ACC112 (cell line): ENCODE measurements around the gene SPATA25.
"Not testable (repeated sequence)": the region's sequence is repeated elsewhere in the genome, so short reads cannot be mapped to it uniquely, and the experiment has no call there.

Experiments used
- H2AFZ ChIP-seq: fragments of 200-600 bp; sonication (generic); one replicate; pipeline ENCODE4 v1.6.0; 2017; ENCODE audit warnings: antibody characterized with exemption, low read length; ENCODE audit not compliant: unreplicated experiment
- H3K27ac ChIP-seq: fragments of 200-600 bp; sonication (generic); 2 replicates; pipeline ENCODE4 v1.5.1; 2014; ENCODE audit warnings: low read depth, mild to moderate bottlenecking, antibody characterized with exemption, low read length, moderate library complexity
- H3K27me3 ChIP-seq: fragments of 200-600 bp; sonication (generic); 2 replicates; pipeline ENCODE4 v1.6.1; 2014; ENCODE audit warnings: mild to moderate bottlenecking, antibody characterized with exemption, low read length, moderate library complexity, mixed read lengths; ENCODE audit not compliant: insufficient read depth
- H3K36me3 ChIP-seq: fragments of 200-600 bp; sonication (generic); 2 replicates; pipeline ENCODE4 v1.6.1; 2016; ENCODE audit warnings: mild to moderate bottlenecking, antibody characterized with exemption, low read length, moderate library complexity, mixed read lengths; ENCODE audit not compliant: insufficient read depth
- H3K4me1 ChIP-seq: fragments of 200-600 bp; sonication (generic); one replicate; pipeline ENCODE4 v1.6.1; 2016; ENCODE audit warnings: low read length, mixed read lengths; ENCODE audit not compliant: insufficient read depth, unreplicated experiment, control insufficient read depth
- H3K4me3 ChIP-seq: fragments of 200-600 bp; sonication (generic); 2 replicates; pipeline ENCODE4 v1.5.1; 2014; ENCODE audit warnings: mild to moderate bottlenecking, low read depth, low read length
- H3K79me2 ChIP-seq: fragments of 200-600 bp; sonication (generic); one replicate; pipeline ENCODE4 v1.6.0; 2016; ENCODE audit warnings: low read length; ENCODE audit not compliant: control insufficient read depth, unreplicated experiment, insufficient read depth

The SPATA25 gene, protein sequence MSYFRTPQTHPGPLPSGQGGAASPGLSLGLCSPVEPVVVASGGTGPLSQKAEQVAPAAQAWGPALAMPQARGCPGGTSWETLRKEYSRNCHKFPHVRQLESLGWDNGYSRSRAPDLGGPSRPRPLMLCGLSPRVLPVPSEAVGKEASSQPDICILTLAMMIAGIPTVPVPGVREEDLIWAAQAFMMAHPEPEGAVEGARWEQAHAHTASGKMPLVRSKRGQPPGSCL

DNA sequence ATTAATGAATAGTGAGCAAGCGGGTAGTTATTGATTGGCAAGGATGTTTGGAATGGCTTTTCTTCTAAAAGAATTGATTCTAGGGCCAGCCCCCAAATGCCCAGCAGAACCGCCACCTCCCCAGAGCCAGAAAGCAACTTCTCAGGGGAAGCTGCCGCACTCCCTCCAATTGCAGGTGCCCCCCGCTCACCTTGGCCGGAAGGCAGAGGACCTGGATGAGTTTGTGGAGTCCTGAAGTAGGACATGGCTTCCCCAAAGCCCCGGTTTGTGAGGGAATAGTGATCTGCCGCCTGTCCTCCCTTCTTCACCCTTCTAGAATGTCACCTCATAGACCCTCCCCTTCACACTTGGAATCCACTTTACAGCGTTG, at the start of gene SPATA25:
Gene SPATA25 (minus strand): TSS at position 277 of the 370 bp plus-strand sequence. CDS start 32 bp downstream, at position 245.
- Histone ChIP-seq H3K27ac (no peak within 1 kb of the TSS), H3K36me3 (peaks cover 8% of the 10 kb centered on the region; the same call in 1 of the 2 replicates), H3K4me1 (peaks cover 14% of the 10 kb centered on the region), H3K4me3 (no peak within 1 kb of the TSS), H3K79me2 (peaks cover 8% of the 10 kb centered on the region), H2AFZ (no peak within 1 kb of the TSS), H3K27me3 (no peaks in the 10 kb centered on the region)

DNA sequence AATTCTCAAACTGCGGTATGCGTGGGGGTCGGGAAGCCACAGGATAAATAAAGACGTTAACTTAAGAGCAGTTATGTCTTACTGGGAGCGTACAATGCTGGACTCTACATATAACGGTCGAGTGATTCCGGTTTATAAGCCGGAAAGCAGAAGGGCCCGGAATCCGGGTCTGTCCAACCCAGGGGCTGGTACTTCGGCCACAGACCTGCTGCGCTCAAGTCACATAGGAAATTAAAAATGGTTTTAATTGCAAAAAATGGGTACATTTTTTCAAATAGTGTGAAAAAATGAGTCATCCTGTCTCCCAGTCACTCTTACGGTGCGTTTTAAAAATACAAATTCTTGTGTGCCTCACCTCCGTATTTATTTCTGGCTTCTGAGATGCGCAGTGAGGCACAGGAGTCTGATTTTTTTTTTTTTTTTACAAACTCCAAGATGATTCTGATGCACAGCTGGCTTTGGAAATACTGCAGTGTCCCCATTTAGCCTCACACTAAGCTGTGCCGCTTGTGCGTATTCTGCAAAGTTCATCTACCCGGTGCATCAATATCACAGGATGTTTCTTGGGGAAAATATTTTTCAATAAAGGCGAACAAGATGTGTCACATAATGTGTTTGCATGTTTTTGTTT, 48.1 kb upstream of the SPATA25 start:
- H3K27ac ChIP-seq: peak overlapping the region; percentile 75
- H3K27me3 ChIP-seq: no peaks in the 10 kb centered on the region
- peaks cover 12% of the 10 kb centered on the region; the same call in 1 of the 2 replicates for H3K36me3 ChIP-seq
- peak overlapping the region; percentile 49 for H2AFZ ChIP-seq
- H3K4me3 ChIP-seq: peak overlapping the region; percentile 87
- peaks cover 16% of the 10 kb centered on the region for H3K4me1 ChIP-seq
- H3K79me2 ChIP-seq: peaks cover 26% of the 10 kb centered on the region

- Histone ChIP-seq H2AFZ (peak within 1 kb of the TSS; percentile 49), H3K79me2 (peaks cover 26% of the 10 kb centered on the region), H3K4me1 (peaks cover 16% of the 10 kb centered on the region), H3K27ac (peak within 1 kb of the TSS; percentile 97), H3K36me3 (peaks cover 12% of the 10 kb centered on the region; the same call in 1 of the 2 replicates), H3K27me3 (no peaks in the 10 kb centered on the region), H3K4me3 (peak within 1 kb of the TSS; percentile 87)
These were observed 47.4 kb upstream of the SPATA25 start, which contains the start of gene PCIF1 for GRCh38 chr20:45934586-45935415. Gene PCIF1, plus strand, starts transcription at chr20:45934683. Its CDS starts 4,317 bp downstream, at chr20:45939000.

DNA sequence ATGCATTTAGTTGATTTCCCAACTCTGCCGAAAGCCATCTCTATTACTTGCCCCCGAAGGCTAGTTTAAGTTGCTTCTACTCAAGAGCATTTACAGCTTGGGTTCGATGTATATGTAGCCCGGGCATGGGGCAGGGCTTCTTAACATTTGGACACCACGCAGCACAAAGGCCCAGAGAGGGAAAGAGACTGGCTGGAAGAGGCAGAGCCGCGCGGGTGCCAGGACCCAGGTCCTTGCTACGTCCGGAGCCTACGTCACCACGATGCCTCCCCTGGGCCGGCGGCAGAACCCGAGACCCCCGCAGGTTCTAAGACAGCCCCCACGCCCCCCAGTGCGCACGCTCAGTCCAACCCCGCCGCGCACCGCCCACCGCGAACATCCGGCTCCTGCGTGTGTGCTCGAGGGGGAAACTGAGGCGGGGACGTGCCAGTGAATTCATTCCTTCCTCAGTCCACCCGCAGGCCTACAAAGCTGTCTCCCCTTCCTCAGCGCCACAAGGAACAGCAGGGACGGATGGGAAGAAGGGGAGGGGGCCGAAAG, 46.7 kb upstream of the SPATA25 start:
- Histone ChIP-seq H3K4me1 (peaks cover 16% of the 10 kb centered on the region), H3K36me3 (peaks cover 9% of the 10 kb centered on the region; the same call in 1 of the 2 replicates), H3K27me3 (no peaks in the 10 kb centered on the region), H3K4me3 (peak overlapping the region; percentile 87), H2AFZ (no peak overlapping the region), H3K27ac (peak overlapping the region; percentile 97), H3K79me2 (peaks cover 26% of the 10 kb centered on the region)

DNA sequence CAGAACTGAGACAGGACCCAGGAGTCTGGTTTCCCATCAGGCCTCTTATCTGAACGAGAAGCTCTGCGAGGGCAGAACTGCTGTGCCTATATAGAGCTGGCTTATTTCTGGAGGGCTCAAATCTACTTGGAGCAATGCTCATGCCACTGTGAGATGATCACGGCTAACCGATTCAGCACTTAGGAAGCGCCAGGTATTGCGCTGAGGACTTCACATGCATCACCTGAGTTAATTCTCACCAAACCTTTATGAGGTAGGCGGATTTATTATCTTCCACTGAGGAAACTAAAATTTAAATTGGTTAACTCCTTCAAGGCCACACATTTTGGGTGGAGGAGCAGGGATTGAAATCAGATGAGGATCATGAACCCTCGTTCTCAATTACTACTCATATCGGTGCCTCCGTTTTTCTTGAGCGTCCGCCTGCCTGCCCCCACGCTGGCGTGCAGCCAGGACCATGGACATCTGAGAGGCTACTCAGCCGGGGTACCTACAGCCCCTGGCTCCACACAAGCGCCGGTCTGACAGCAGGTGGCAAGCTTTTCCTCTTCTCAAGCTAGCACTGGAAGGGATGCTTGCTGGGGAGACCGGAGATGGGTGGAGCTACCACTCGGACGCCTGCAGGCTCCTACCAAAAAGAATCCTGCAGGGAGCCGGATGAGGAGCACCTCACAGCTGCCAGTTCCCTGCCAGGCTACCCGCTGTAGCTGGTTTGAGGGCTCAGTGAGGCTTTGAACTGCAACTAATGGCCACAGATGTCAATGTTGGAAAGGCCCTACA, 46.0 kb upstream of the SPATA25 start:
- peak overlapping the region; percentile 97; the same call in 1 of the 2 replicates for H3K27ac ChIP-seq
- H3K4me3 ChIP-seq: peak overlapping the region; percentile 87
- H3K36me3 ChIP-seq: peaks cover 5% of the 10 kb centered on the region; the same call in 1 of the 2 replicates
- peaks cover 16% of the 10 kb centered on the region for H3K4me1 ChIP-seq
- peaks cover 26% of the 10 kb centered on the region for H3K79me2 ChIP-seq
- H3K27me3 ChIP-seq: no peaks in the 10 kb centered on the region
- H2AFZ ChIP-seq: no peak overlapping the region

GRCh38 chr20:45931680-45932079, 44.3 kb upstream of the SPATA25 start:
- not testable (repeated sequence) for H2AFZ ChIP-seq, H3K27me3 ChIP-seq, H3K4me1 ChIP-seq, H3K36me3 ChIP-seq, H3K27ac ChIP-seq, H3K4me3 ChIP-seq
- peaks cover 13% of the 10 kb centered on the region for H3K79me2 ChIP-seq

DNA sequence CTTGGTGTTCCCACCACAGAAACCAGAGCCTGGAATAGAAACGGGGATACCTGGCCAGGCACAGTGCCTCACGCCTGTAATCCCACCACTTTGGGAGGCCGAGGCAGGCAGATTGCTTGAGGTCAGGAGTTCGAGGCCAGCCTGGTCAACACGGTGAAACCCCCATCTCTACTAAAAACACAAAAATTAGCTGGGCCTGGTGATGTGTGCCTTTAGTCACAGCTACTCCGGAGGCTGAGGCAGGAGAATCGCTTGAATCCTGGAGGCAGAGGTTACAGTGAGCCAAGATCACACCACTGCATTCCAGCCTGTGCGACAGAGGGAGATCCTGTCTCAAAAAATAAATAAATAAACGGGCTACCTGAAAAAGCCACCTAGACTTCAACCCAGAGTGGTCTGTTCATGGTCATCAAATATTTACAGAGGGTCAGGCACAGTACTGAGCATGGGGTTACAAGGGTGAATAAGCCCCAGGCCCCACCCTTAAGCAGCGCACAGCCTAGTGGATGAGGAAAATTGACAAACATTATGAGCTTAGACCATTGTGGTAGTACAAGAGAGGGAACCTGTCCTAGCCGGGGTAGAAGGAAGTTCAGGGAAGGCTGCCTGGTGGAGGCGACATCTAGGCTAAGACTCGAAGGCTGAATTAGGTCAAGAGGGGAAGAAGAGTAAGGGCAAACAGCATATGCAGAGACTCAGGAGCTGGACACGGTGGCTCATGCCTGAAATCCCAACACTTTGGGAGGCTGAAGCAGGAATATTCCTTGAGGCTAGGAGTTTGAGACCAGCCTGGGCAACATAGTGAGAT, 39.9 kb upstream of the SPATA25 start:
- peaks cover 10% of the 10 kb centered on the region for H3K4me1 ChIP-seq
- H3K4me3 ChIP-seq: no peak overlapping the region
- no peaks in the 10 kb centered on the region for H3K36me3 ChIP-seq
- no peaks in the 10 kb centered on the region for H3K27me3 ChIP-seq
- H3K27ac ChIP-seq: no peak overlapping the region
- no peaks in the 10 kb centered on the region for H3K79me2 ChIP-seq
- H2AFZ ChIP-seq: no peak overlapping the region

GRCh38 chr20:45926731-45927070, 39.3 kb upstream of the SPATA25 start:
- H3K27ac ChIP-seq: no peak overlapping the region
- peaks cover 11% of the 10 kb centered on the region for H3K4me1 ChIP-seq

DNA sequence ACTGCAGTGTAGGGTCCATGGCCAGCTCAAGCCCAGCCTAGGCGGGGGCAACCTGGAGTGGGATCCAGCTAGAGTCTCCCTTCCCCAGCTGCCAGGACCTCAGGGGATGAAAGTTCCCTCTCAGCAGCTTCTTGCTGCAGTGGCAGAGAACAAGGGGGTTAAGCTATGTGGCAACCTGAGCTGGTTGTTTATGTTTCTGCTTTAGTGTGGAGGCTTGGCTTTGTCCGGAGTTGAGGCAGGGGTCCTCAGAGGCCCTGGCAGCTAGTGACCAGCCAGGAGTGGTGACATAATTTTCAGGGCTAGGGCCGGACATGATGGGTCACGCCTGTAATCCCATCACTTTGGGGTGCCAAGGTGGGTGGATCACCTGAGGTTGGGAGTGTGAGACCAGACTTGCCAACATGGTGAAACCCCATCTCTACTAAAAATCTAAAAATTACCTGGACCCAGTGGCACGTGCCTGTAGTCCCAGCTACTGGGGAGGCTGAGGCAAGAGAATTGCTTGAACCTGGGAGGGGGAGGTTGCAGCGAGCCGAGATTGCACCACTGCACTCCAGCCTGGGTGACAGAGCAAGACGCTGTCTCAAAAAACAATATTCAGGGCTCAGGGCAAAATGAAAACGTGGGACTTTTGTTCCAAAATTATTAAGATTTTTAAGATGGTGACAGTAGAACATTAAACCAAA, 38.5 kb upstream of the SPATA25 start:
- H3K27me3 ChIP-seq: no peaks in the 10 kb centered on the region
- H3K36me3 ChIP-seq: no peaks in the 10 kb centered on the region

More at GRCh38 chr20:45926731-45927070, 39.3 kb upstream of the SPATA25 start:
- H3K27me3 ChIP-seq: no peaks in the 10 kb centered on the region
- no peaks in the 10 kb centered on the region for H3K36me3 ChIP-seq
- no peak overlapping the region for H3K4me3 ChIP-seq
- H2AFZ ChIP-seq: no peak overlapping the region
- no peaks in the 10 kb centered on the region for H3K79me2 ChIP-seq

More for the DNA sequence above, 38.5 kb upstream of the SPATA25 start:
- no peak overlapping the region for H3K27ac ChIP-seq
- no peak overlapping the region for H2AFZ ChIP-seq
- H3K79me2 ChIP-seq: no peaks in the 10 kb centered on the region
- no peak overlapping the region for H3K4me3 ChIP-seq
- H3K4me1 ChIP-seq: peaks cover 11% of the 10 kb centered on the region
